SK-N-SH treated with all-trans-retinoic acid at 6 μM for 48 hours (cell line): Measurements from ENCODE around the gene ARFRP1.

Experiments used
- BACH2 ChIP-seq: fragments of 250-450 bp; sonication (Bioruptor Pico); IDR thresholded peaks from 2 replicates; pipeline ENCODE4 v1.9.0; 2021; ENCODE audit warnings: mild to moderate bottlenecking, borderline replicate concordance
- CREB5 ChIP-seq: fragments of 250-450 bp; sonication (Bioruptor Pico); IDR thresholded peaks from 2 replicates; pipeline ENCODE4 v1.5.1; 2020; ENCODE audit warnings: low read depth, mild to moderate bottlenecking, moderate library complexity
- ESRRG ChIP-seq: fragments of 250-450 bp; sonication (Bioruptor Pico); IDR thresholded peaks from 2 replicates; pipeline ENCODE4 v1.6.1; 2021; ENCODE audit warnings: mild to moderate bottlenecking
- PATZ1 ChIP-seq: fragments of 250-450 bp; sonication (Bioruptor Pico); IDR thresholded peaks from 2 replicates; pipeline ENCODE4 v1.8.0; 2020; ENCODE audit warnings: mild to moderate bottlenecking, moderate library complexity, borderline replicate concordance
- POU6F1 ChIP-seq: fragments of 250-450 bp; sonication (Bioruptor Pico); IDR thresholded peaks from 2 replicates; pipeline ENCODE4 v1.8.0; 2021; ENCODE audit warnings: low read depth, mild to moderate bottlenecking, moderate library complexity, borderline replicate concordance
- SNAI2 ChIP-seq: fragments of 250-450 bp; sonication (Bioruptor Pico); IDR thresholded peaks from 2 replicates; pipeline ENCODE4 v1.5.0; 2020; ENCODE audit warnings: mild to moderate bottlenecking, moderate library complexity
- TCF4 ChIP-seq: fragments of 250-450 bp; sonication (Bioruptor Pico); IDR thresholded peaks from 2 replicates; pipeline ENCODE4 v1.8.0; 2021; ENCODE audit warnings: mild to moderate bottlenecking, moderate library complexity, borderline replicate concordance
- TSHZ2 ChIP-seq: fragments of 250-450 bp; sonication (Bioruptor Pico); IDR thresholded peaks from 2 replicates; pipeline ENCODE4 v1.5.0; 2020; ENCODE audit warnings: mild to moderate bottlenecking, moderate library complexity
- ZFP3 ChIP-seq: fragments of 250-450 bp; sonication (Bioruptor Pico); IDR thresholded peaks from 2 replicates; pipeline ENCODE4 v1.5.0; 2020; ENCODE audit warnings: mild to moderate bottlenecking, moderate library complexity
- ZFP30 ChIP-seq: fragments of 450-650 bp; formaldehyde crosslinking; IDR thresholded peaks from 2 replicates; pipeline ENCODE4 v1.5.0; 2022; ENCODE audit warnings: mild to moderate bottlenecking, moderate library complexity

GRCh38 chr20:63664861-63665594 is 42.7 kb downstream of the ARFRP1 start:
- TF ChIP-seq POU6F1 (CRISPR knock-in tag) (no peak), TSHZ2 (no peak), ZFP3 (CRISPR knock-in tag) (no peak), ESRRG (CRISPR knock-in tag) (no peak), CREB5 (CRISPR knock-in tag) (no peak), TCF4 (CRISPR knock-in tag) (no peak), SNAI2 (CRISPR knock-in tag) (no peak), BACH2 (no peak), PATZ1 (CRISPR knock-in tag) (no peak), ZFP30 (CRISPR knock-in tag) (no peak)
